Activated T-cell treated with anti-CD3 and anti-CD28 coated beads, Interleukin-2, amount 50 U/mL, for 1 hour (primary cell): ENCODE measurements around the gene HID1.

Experiments
- DNase-seq: peaks from one replicate; pipeline ENCODE4 v3.0.0-alpha.2; 2020

Gene HID1

DNA sequence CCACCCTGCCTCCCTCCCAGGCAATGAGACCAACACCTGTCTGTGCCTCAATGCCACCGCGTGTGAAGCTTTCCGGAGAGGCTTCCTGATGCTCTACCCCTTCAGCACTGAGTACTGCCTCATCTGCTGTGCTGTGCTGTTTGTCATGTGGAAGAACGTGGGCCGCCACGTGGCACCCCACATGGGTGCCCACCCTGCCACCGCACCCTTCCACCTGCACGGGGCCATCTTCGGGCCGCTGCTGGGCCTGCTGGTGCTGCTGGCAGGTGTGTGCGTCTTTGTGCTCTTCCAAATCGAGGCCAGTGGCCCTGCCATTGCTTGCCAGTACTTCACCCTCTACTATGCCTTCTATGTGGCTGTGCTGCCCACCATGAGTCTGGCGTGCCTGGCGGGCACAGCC is 25.9 kb downstream of the HID1 start:
- DNase-seq: no peak

DNA sequence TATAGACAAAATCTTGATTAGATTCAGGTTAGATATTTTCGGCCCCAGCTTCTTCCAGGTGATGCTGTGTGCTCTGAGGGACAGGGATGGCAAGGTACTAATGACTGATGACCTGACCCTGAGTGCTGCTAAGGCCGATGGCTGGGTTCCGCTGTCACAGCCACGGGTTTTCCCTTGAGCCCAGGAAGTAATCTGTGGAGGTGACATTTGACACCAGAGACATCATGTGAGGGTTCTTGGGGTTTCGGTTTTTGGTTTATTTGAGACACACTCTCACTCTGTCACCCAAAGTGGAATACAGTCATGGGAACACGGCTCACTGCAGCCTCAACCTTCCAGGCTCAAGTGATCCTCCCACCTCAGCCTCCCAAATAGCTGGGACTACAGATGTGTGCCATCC is 27.0 kb downstream of the HID1 start:
- no peak for DNase-seq

DNA sequence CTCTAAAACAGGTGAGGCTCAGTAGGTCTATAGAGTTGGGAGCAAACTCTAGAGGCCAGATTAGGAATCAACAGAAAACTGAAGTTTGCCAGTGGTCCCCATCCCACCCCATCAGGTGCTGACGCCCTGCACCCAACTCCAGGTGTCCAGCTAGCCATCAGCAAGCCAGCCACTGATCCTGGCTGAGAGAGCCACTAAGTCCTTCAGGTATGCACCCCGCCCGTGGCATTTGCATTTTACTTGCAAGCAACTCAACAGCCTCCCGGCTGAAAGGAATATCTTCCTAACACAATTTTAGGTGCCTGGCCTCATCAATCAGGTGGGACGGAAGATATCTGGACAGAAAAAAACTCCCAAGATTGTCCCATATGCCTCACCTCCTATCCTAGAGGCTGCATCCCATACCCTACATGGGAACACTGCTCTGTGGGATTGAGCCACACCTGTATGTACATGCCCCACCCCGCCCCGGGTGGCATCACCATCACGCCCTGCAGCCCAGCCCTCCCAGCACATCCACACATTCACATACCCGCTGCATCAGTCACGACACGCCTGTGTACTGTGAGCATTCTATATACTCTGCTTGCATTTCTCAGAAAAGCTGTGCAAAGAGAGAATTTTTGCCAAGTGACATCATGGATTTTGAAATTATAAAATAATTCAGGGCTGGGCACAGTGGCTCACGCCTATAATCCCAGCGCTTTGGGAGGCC is 28.6 kb downstream of the HID1 start:
- DNase-seq: no peak

- DNase-seq: no peak
These were observed 31.3 kb downstream of the HID1 start for GRCh38 chr17:74941128-74941725.

DNA sequence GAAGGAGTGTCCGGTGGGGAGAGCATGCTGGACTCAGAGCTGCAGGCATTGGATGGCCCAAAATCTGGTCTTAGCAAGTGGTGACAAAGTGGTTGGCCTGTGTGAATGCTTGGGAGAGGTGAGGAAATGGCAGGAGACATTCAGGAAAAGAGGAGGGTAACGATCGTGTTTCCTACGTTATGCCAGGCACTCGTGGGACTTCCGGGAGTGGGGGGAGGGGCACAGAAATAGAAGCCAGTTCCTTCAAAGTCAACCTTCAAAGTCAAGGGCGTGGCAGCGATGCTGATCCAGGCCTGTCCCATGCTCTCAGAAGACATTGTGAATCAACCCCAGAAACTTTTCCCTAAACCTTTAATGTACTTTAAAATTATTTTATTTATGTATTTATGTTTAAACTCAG is 33.0 kb downstream of the HID1 start:
- no peak for DNase-seq

- no peak for DNase-seq
These were observed 34.2 kb downstream of the HID1 start for GRCh38 chr17:74938194-74938950.

- DNase-seq: no peak
These were observed 35.2 kb downstream of the HID1 start for GRCh38 chr17:74937064-74938051.

GRCh38 chr17:74936470-74936799 is 36.1 kb downstream of the HID1 start:
- no peak for DNase-seq

- no peak for DNase-seq
These were observed 36.7 kb downstream of the HID1 start, which contains the start of gene OTOP3 for GRCh38 chr17:74935585-74936469. Gene OTOP3 (plus strand): TSS chr17:74935898. CDS start chr17:74935922, 24 bp downstream.

DNA sequence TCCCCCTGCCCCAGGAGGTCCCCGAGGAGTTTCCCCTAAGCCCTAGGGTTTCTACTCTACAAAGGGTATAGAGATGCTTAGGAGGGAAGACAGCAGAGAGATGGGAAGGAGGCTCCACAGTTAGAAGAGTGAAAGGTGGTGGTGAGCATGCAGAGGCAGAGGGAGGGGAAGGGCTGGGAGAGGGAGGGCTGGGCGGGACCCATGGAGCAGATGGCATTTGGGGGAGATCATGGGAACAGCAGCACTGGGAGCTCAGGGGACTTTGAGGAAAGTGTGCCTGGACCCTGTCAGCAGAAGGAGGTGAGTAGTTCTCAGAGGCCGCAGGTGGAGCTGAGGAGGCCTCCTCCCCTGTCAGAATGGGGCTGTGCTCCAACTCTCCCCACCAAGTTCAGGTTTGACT is 37.5 kb downstream of the HID1 start:
- DNase-seq: no peak

- no peak for DNase-seq
These were observed 42.0 kb downstream of the HID1 start for GRCh38 chr17:74930535-74931036.

DNA sequence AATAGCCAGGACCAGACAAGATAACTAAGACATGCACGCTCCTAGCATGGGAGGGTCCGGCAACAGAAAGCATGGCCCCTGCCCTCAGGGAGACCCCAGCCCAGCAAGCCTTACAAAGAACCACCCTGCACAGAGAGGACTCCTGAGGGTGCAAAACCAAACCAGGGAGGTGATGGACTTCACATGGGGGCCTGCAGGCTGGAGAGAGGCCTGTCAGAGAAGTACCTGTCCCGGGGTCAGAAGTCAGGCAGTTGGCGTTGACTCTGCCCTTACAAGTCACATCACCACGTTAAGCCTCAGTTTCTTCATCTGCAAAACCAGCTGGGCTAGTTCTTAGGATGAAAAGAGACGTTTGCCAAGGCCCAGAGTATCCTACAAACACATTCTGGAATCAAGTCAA is 43.8 kb downstream of the HID1 start:
- no peak for DNase-seq

DNA sequence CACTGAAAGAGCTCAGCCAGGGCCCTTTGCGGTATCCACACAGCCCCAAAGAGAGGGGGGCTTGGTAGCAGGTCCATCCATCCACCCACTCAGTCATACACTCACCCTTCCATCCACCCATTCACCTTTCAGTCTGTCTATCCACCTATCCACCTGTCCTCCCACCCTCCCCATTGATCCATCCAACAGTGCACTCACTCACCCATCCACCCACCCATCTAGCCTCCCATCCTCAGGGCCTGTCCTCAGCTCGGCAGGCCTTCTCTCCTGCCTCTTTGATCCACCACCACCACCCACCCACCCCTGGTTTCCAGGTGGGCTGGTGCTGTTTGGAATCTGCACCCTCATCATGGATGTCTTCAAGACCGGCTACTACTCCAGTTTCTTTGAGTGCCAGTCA is 47.3 kb downstream of the HID1 start:
- DNase-seq: no peak

DNA sequence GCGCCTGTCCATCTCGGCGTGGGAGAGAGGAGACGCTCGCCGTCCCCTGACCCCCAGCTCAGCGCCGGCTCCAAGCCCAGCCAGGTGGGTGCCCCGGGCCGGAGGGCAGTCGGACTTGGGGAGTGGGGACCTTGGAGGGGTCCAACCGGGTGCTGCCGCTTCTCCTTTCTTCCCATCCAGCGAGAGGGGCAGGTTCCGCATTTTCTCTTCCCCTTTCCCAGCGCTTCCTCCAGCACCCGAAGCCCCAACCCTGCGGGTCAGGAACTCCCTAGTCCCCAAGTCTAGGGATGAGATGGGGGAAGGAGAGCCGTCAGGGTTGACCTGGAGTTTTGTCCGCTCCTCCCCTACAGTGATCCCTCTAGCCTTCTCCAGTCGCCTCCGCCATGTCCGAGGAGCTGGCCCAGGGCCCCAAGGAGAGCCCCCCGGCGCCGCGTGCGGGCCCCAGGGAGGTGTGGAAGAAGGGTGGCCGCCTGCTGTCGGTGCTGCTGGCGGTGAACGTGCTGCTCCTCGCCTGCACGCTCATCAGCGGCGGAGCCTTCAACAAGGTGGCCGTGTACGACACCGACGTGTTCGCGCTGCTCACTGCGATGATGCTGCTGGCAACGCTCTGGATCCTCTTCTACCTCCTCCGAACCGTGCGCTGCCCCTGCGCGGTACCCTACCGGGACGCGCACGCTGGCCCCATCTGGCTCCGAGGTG is 48.2 kb downstream of the HID1 start, which contains the start of gene OTOP2:
Gene OTOP2, plus strand, starts transcription at position 24 of the 699 bp plus-strand sequence. Its CDS starts 360 bp downstream, at position 384.
- peak; percentile 31 for DNase-seq

DNA sequence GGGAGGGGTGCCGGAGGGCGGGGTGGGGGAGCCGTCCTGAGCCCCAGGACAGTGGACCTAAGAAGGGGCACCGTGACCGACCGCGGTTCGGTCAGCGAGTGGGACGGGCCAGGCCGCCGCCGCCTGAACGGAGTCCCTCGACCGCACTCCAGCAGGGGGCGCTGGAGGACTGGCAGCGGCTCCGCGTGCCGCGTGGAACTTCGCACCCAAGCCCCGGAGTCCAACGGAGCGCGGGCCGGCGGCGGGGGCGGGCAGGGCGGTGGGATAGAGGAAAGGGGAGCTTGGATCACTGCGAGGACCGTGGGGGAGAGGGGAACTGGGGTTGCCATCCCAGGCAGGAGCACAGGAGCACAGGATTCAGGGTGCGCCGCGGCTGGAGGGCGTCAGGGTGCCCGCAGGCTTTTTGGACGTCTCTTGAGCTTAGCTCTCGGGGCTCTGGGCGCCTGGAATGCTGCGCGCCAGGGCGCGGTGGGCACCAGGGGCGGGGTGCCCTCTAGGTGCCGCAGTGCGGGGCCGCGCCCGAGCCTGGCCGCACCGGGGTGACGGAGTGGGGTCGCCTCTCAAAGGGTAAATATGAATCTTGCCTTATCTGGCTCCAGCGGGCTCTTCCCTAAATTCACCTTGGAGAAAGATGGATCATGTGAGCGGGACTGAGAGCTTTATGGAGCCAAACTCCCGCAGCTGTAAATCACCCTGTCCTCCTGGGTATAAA is 48.9 kb downstream of the HID1 start:
- DNase-seq: peak; percentile 80

GRCh38 chr17:74922694-74923537 is 49.6 kb downstream of the HID1 start, which contains the start of gene USH1G:
Gene USH1G (minus strand): TSS chr17:74923255. CDS start chr17:74923073, 182 bp downstream.
- DNase-seq: no peak

DNA sequence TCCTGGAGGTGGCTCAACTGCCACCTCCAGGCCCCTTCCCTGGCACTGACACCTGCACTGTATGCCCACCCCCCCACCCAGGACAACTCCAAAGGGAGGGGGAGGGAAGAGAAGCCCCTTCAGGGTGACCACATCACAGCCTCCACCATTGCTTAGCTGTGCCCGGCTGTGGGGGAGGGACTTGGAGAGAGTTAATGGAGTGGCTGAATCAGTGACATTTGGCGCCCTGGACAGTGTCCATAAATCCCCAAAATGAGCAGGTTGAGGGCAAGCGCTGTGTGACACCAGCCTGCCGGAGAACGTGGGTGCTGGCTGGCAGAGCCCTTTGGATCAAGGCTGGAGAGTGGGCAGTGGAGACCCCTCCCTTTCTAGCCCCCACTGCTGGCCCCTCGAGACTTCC is 50.4 kb downstream of the HID1 start:
- DNase-seq: no peak

DNA sequence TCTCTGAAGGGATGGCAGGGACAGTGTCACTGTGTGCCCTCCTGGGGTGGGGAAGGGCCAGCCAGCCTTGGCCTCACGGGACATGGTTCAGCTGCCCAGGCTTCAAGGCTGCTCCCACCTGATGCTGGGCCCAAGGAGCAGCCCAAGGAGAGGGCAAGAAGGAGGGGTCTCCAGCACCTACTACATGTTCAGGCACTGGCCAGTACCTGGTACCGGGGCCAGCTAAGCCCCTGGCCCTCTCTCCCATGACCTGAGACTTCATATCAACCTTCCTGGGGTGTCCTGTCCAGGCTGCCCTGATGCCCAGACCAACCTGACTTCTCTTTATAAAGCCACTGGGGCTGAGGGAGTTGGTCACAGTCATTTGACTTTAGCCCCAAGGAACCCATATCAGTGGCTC is 50.8 kb downstream of the HID1 start:
- DNase-seq: no peak
